Naive thymus-derived CD8-positive, alpha-beta T cell (primary cell): ENCODE measurements around the gene NME4. TPM values are rescaled to one million over a fixed set of nuclear protein-coding genes. Genes with fewer than 3 reads are reported as not detected.

Experiments
- ATAC-seq, 2 donors: fragments of 150-1000 bp; cut with Tn5 transposase in 1 of 2; sonication (Bioruptor Pico), chemical (Tn5 transposase) in 1 of 2; 1 replicate in 1 of 2; 2 replicates in 1 of 2; pipeline ENCODE4 v1.10.0; 2021; ENCODE audit warnings: mild to moderate bottlenecking in 2 of 2, moderate library complexity in 2 of 2
- POLR2A ChIA-PET: fragments of 350-600 bp; sonication (Branson Sonifier 250); formaldehyde crosslinking; loops from one replicate; lab custom pipeline; 2021; ENCODE audit warnings: antibody characterized with exemption; lab: Charles Lee
- DNase-seq, 10 donors: peaks; one replicate each; pipeline versions ENCODE4 v3.0.0 to v3.0.0-alpha.2; 2020 to 2022
- H3K27ac Mint-ChIP-seq, 10 donors: one replicate each; pipeline ENCODE4 v1.8.0; 2020 to 2022; ENCODE audit warnings: mild to moderate bottlenecking in 10 of 10, mixed read lengths in 10 of 10, moderate library complexity in 4 of 10, inconsistent platforms in 1 of 10
- H3K27me3 Mint-ChIP-seq, 5 donors: one replicate each; pipeline ENCODE4 v1.8.0; 2021 to 2022; ENCODE audit warnings: mixed read lengths in 5 of 5
- H3K36me3 Mint-ChIP-seq, 3 donors: one replicate each; pipeline ENCODE4 v1.8.0; 2020 to 2022; ENCODE audit warnings: mixed read lengths in 3 of 3, mild to moderate bottlenecking in 2 of 3, inconsistent platforms in 1 of 3
- H3K4me1 Mint-ChIP-seq, 4 donors: one replicate each; pipeline ENCODE4 v1.8.0; 2021 to 2022; ENCODE audit warnings: mixed read lengths in 4 of 4
- H3K4me3 Mint-ChIP-seq, 10 donors: one replicate each; pipeline ENCODE4 v1.8.0; 2020 to 2022; ENCODE audit warnings: mild to moderate bottlenecking in 10 of 10, mixed read lengths in 10 of 10, moderate library complexity in 6 of 10, inconsistent platforms in 1 of 10
- H3K9me3 Mint-ChIP-seq, 9 donors: one replicate each; pipeline ENCODE4 v1.8.0; 2020 to 2022; ENCODE audit warnings: mixed read lengths in 9 of 9, mild to moderate bottlenecking in 3 of 9, inconsistent platforms in 1 of 9, moderate library complexity in 1 of 9
- polyA plus RNA-seq, 3 donors: library from polyadenylated mRNA; unstranded; fragments of 300-500 nt; fragmentation: Illumina TruSeq; gene quantifications; one replicate each; pipeline ENCODE4 v1.2.3, GENCODE V29; 2021
- total RNA-seq, 8 experiments: library from RNA in 2 of 8; stranded (reverse) in 2 of 8; gene quantifications; one replicate each; pipeline ENCODE4 v1.2.3 and lab custom pipeline; 2021 to 2026

The NME4 gene
- total and polyA plus RNA-seq, 5 experiments from 2014 or later: 29.7 to 61.9 (median 38.9) TPM

DNA sequence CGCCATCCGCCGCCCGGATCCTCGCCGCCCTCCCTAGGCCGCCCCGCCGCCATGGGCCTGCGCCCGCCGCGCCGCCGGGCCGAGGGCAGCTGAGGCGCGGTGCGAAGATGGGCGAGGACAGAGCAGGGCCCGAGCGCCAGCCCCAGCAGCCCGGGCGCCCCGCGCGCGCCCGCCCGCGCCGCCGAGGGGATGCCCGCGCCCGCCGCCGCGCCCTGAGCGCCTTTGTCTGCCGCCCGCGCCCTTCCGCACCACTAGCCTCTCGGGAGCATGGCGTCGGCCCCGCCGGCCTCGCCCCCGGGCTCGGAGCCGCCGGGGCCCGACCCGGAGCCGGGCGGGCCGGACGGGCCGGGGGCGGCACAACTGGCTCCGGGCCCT, 28.7 kb downstream of the NME4 start:
- H3K27me3 Mint-ChIP-seq: peaks cover 0 to 5% (median 0%) of the 10 kb centered on the region in 5 donors
- H3K4me3 Mint-ChIP-seq: peak overlapping the region; percentile 84 to 95 (median 87)
- H3K36me3 Mint-ChIP-seq: peaks cover 0 to 15% (median 0%) of the 10 kb centered on the region in 3 donors
- POLR2A ChIA-PET: interaction anchor here (0.6 to 1.5 kb wide), 6 partner anchors 22 to 278 kb away, joined by 3 to 6 read pairs (median 4); partner anchors contain the start of genes DECR2, FAM234A and MRPL28
- peaks cover 18 to 36% (median 33%) of the 10 kb centered on the region in 4 donors for H3K4me1 Mint-ChIP-seq
- DNase-seq (peak in 5 of 10 donors; percentile 12 to 67 (median 50)), ATAC-seq (peak; percentile 57 to 68)
- H3K27ac Mint-ChIP-seq: peak overlapping the region in 8 of 10 donors; percentile 87 to 98 (median 95)
- no peaks in the 10 kb centered on the region for H3K9me3 Mint-ChIP-seq

DNA sequence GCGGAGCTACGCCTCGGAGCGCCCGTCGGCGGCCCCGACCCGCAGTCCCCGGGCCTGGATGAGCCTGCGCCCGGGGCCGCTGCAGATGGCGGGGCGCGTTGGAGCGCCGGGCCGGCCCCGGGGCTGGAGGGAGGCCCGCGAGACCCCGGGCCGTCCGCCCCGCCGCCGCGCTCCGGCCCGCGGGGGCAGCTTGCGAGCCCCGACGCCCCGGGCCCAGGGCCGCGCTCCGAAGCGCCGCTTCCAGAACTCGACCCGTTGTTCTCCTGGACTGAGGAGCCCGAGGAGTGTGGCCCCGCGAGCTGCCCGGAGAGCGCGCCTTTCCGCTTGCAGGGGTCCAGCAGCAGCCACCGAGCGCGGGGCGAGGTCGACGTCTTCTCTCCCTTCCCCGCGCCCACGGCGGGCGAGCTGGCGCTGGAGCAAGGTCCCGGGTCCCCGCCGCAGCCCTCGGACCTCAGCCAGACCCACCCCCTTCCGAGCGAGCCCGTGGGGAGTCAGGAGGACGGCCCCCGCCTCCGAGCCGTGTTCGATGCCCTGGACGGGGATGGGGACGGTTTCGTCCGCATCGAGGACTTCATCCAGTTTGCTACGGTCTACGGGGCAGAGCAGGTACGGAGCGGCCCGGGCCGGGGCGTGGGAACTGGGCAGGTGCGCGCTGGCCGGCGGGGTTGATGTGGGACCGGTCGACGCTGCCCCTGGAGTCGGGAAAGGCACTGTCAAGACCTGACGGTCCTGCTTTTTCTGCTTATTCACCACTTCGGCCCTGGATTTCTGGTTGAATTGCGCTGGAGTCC, 29.3 kb downstream of the NME4 start:
- peaks cover 0 to 15% (median 0%) of the 10 kb centered on the region in 3 donors for H3K36me3 Mint-ChIP-seq
- H3K4me1 Mint-ChIP-seq: peaks cover 21 to 41% (median 34%) of the 10 kb centered on the region in 4 donors
- H3K9me3 Mint-ChIP-seq: no peaks in the 10 kb centered on the region
- ATAC-seq (no peak), DNase-seq (peak in 2 of 10 donors; percentile 7 to 9)
- POLR2A ChIA-PET: interaction anchor here (0.6 to 1.5 kb wide), 4 partner anchors 23 to 278 kb away, joined by 3 to 6 read pairs (median 4); partner anchors contain the start of genes DECR2 and FAM234A
- peak overlapping the region in 9 of 10 donors; percentile 7 to 89 (median 73) for H3K27ac Mint-ChIP-seq
- H3K27me3 Mint-ChIP-seq: peaks cover 0 to 3% (median 0%) of the 10 kb centered on the region in 5 donors
- H3K4me3 Mint-ChIP-seq: peak overlapping the region; percentile 74 to 90 (median 86)

DNA sequence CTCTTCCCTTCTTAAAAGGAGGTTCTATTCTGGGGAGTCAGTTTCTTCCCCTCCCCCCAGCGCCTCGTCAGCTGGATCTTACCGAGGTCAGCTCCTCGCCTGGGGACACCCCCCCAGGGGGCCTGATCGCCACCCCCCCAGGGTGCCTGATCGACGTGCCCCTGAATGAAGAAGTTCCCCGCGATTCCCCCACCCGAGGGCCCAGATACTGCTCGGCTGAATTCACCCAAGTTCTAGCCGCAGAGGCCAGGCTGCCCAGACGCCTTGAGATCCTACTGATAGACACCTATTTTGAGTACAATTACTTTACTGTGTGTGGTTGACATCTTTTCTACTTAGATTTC, 29.9 kb downstream of the NME4 start:
- Mint-ChIP-seq H3K36me3 (peaks cover 0 to 15% (median 0%) of the 10 kb centered on the region in 3 donors), H3K4me3 (peak overlapping the region; percentile 74 to 90 (median 86)), H3K27ac (peak overlapping the region; percentile 21 to 89 (median 74)), H3K4me1 (peaks cover 21 to 41% (median 34%) of the 10 kb centered on the region in 4 donors), H3K9me3 (no peaks in the 10 kb centered on the region), H3K27me3 (peaks cover 0 to 3% (median 0%) of the 10 kb centered on the region in 5 donors)
- DNase-seq (peak in 2 of 10 donors; percentile 2 to 6), ATAC-seq (no peak)
- POLR2A ChIA-PET: no interaction called here

DNA sequence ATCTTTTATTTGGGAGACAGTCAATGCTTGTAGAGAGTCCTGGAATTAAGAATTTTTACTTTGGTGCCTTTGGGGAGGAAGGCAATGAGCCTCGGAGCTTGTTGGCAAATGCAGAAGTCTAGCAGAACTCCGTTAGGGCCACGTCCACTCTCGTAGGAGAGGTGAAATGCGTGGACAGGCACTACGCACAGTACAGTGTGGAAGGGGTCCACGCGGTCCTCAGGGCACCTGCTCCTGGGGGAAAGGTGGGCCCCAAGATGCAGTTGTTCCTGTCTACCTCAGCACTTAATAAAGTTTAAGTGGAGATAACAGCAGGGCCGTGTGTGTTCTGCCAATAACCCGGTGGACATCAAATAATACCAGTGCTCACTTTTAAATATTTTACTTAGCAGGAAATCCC, 30.3 kb downstream of the NME4 start:
- POLR2A ChIA-PET: no interaction called here
- H3K27ac Mint-ChIP-seq: peak overlapping the region in 9 of 10 donors; percentile 22 to 89 (median 74)

DNA sequence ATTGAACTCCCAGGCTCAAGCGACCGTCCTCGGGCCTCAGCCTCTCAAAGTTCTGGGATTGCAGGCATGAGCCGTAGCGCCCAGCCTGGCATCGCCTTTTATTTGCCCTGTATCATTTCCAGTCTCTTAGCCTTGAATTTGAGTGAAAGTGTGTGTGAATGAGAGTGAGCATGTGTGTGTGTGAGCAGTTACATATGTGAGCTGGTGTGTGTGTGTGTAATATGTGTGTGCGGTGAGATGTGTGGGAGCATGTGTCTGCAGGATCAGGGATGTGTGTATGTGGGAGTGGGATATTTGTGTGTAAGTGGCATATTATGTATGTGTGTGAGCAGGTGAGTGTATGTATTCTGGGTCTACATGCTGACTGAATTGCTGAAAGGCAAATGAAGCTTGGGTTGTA, 33.9 kb downstream of the NME4 start:
- Mint-ChIP-seq H3K4me3 (no peak overlapping the region), H3K36me3 (peaks cover 0 to 23% (median 2%) of the 10 kb centered on the region in 3 donors), H3K9me3 (no peaks in the 10 kb centered on the region), H3K4me1 (peaks cover 16 to 31% (median 26%) of the 10 kb centered on the region in 4 donors), H3K27ac (peak overlapping the region in 1 of 10 donors; percentile 0), H3K27me3 (peaks cover 0 to 3% (median 0%) of the 10 kb centered on the region in 5 donors)
- POLR2A ChIA-PET: no interaction called here
- ATAC-seq (no peak), DNase-seq (no peak)

More for the DNA sequence above, 30.3 kb downstream of the NME4 start:
- Mint-ChIP-seq H3K9me3 (no peaks in the 10 kb centered on the region), H3K27me3 (peaks cover 0 to 3% (median 0%) of the 10 kb centered on the region in 5 donors), H3K4me1 (peaks cover 21 to 41% (median 34%) of the 10 kb centered on the region in 4 donors), H3K36me3 (peaks cover 0 to 15% (median 0%) of the 10 kb centered on the region in 3 donors), H3K4me3 (peak overlapping the region; percentile 74 to 90 (median 86))
- DNase-seq (no peak), ATAC-seq (no peak)

DNA sequence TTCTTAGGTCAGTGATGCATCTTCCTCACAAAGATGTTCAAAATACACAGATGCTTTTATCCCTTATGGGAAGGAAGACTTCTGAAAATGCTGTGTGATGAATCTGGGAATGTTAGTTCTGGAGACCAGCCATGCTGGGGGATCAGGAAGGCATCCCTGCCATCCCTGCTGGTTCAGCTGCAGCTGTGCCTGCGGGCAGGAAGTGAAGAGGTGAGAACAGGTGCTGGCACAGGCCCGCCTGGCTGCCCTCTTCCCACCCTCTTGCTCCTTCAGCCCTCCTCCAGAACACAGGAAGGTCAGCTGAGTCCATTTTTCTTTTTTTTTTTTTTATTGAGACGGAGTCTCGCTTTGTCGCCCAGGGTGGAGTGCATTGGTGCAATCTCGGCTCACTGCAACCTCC, 43.6 kb downstream of the NME4 start:
- H3K9me3 Mint-ChIP-seq: no peaks in the 10 kb centered on the region
- peaks cover 3 to 15% (median 7%) of the 10 kb centered on the region in 4 donors for H3K4me1 Mint-ChIP-seq
- H3K27me3 Mint-ChIP-seq: no peaks in the 10 kb centered on the region
- H3K27ac Mint-ChIP-seq: no peak overlapping the region
- DNase-seq: no peak
- peaks cover 0 to 30% (median 5%) of the 10 kb centered on the region in 3 donors for H3K36me3 Mint-ChIP-seq
- no peak overlapping the region for H3K4me3 Mint-ChIP-seq
- POLR2A ChIA-PET: interaction anchor here (0.7 kb wide), 1 partner anchor 95 kb away, joined by 4 read pairs; no protein-coding TSS in a partner anchor
- no peak for ATAC-seq

DNA sequence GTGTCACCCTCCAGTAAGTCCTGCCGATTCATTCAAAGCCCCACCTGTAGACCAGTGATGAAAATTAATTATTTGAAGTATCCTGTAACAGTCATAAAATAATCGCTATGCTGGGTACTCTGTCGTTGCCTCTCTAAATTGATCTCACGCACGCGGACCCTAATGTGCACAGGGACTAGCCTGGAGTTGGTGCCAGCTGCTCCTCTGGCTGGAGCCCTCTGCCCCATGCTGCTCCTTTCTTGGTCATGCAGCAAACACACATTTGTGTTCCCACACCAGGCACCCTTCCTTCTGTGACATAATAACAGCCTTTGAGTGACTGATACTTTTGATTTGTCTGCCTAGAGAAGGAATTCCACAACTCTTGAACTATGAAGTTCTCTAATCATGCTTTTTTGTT, 44.4 kb downstream of the NME4 start:
- Mint-ChIP-seq H3K9me3 (no peaks in the 10 kb centered on the region), H3K27ac (no peak overlapping the region), H3K36me3 (peaks cover 0 to 30% (median 5%) of the 10 kb centered on the region in 3 donors), H3K27me3 (no peaks in the 10 kb centered on the region), H3K4me3 (no peak overlapping the region), H3K4me1 (peaks cover 3 to 15% (median 7%) of the 10 kb centered on the region in 4 donors)
- POLR2A ChIA-PET: interaction anchor here (0.7 kb wide), 1 partner anchor 96 kb away, joined by 4 read pairs; no protein-coding TSS in a partner anchor
- DNase-seq (no peak), ATAC-seq (no peak)

DNA sequence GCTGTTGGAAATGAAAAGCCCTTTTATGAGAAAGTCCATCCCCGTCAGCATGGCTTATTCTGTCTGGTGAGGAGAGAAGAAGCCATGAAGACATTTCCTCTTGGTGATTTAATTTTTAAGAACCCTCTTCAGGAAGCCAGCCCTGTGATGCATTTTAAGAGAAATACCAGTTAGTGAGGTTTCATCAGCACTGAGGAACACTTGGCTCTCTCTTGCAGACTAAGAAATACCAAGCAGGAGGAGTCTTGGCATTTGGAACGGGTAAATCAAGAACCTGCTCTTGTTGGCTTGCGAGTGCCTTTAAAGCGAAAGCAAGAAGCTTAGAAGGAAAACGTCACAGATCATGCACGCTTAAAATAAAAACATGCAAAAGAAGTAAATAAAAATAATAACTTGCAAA, 46.0 kb downstream of the NME4 start:
- no peaks in the 10 kb centered on the region for H3K27me3 Mint-ChIP-seq
- ATAC-seq (no peak), DNase-seq (no peak)
- POLR2A ChIA-PET: no interaction called here
- H3K4me1 Mint-ChIP-seq: peaks cover 3 to 18% (median 7%) of the 10 kb centered on the region in 4 donors
- no peak overlapping the region for H3K27ac Mint-ChIP-seq
- peaks cover 0 to 30% (median 5%) of the 10 kb centered on the region in 3 donors for H3K36me3 Mint-ChIP-seq
- H3K9me3 Mint-ChIP-seq: no peaks in the 10 kb centered on the region
- H3K4me3 Mint-ChIP-seq: no peak overlapping the region

DNA sequence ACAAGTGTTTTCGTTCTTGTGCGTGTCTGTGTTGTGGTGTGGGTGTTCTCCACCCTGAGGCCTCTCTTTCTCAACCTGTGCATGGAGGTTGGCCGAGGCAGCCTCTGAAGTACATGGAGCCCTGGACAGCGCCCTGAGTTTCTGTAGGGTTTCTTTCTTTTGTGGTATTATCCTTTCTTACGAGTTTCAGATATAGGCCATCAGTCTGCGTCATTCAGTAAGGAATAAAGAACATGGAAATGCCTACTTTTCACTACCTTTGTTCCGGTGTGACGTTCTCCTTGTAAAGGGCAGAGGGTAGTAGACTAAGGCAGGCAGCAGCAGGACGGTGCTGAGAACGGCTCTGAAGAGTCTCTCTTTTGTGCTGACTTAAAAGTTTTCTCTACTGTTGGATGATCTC, 47.0 kb downstream of the NME4 start:
- Mint-ChIP-seq H3K4me1 (peaks cover 3 to 18% (median 7%) of the 10 kb centered on the region in 4 donors), H3K27ac (no peak overlapping the region), H3K36me3 (peaks cover 0 to 30% (median 5%) of the 10 kb centered on the region in 3 donors), H3K9me3 (no peaks in the 10 kb centered on the region), H3K4me3 (no peak overlapping the region), H3K27me3 (no peaks in the 10 kb centered on the region)
- no peak for ATAC-seq
- no peak for DNase-seq
- POLR2A ChIA-PET: no interaction called here

DNA sequence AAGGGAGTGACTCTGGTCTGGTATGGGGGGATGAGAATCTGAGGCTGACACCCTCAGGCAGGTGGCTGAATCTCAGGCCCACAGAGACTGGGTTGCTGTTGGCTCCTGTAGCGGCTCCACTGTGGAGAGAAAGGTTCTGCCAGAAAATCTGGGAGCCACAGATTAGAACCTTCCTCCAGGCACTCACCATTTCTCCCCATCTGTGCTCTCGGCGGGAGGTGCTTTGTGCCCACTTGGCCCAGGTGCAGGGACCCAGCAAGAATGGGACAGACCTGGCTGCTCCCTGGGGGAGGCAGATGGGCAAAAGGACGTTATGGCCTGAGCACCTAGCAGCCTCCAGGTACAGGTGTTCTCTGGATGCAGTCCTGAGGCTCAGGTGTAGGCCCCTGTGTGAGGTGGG, 48.6 kb downstream of the NME4 start:
- Mint-ChIP-seq H3K27me3 (no peaks in the 10 kb centered on the region), H3K36me3 (peaks cover 0 to 23% (median 5%) of the 10 kb centered on the region in 3 donors), H3K9me3 (no peaks in the 10 kb centered on the region), H3K4me3 (no peak overlapping the region), H3K27ac (peak overlapping the region in 1 of 10 donors; percentile 28), H3K4me1 (peaks cover 0 to 21% (median 6%) of the 10 kb centered on the region in 4 donors)
- no peak for DNase-seq
- POLR2A ChIA-PET: no interaction called here
- no peak for ATAC-seq
